CD4-positive, alpha-beta memory T cell (primary cell): Measurements from ENCODE around the gene DNPEP. TPM values are rescaled to one million over a fixed set of nuclear protein-coding genes. Genes with fewer than 3 reads are reported as not detected.
A peak's percentile ranks its signal among the peaks of the same experiment; 100 is the strongest.

Experiments used
- CTCF ChIA-PET: fragments of 350-600 bp; sonication (Branson Sonifier 250); formaldehyde crosslinking; loops from one replicate; lab custom pipeline; 2021; ENCODE audit warnings: inconsistent platforms; ENCODE audit not compliant: partially characterized antibody; lab: Charles Lee
- POLR2A ChIA-PET: fragments of 350-600 bp; sonication (Branson Sonifier 250); formaldehyde crosslinking; loops from one replicate; lab custom pipeline; 2021; ENCODE audit not compliant: partially characterized antibody; lab: Charles Lee
- DNase-seq, 5 donors: peaks; one replicate each; pipeline versions ENCODE4 v3.0.0 to v3.0.0-alpha.2; 2020 to 2022; ENCODE audit warnings: mixed read lengths in 1 of 5
- H3K27ac ChIP-seq: one replicate; pipeline ENCODE4 v1.7.0; 2013; ENCODE audit warnings: low read depth, low read length
- H3K27me3 ChIP-seq: 2 replicates; pipeline ENCODE4 v1.7.0; 2013; ENCODE audit warnings: mild to moderate bottlenecking, low read length, moderate library complexity; ENCODE audit not compliant: insufficient read depth
- H3K36me3 ChIP-seq: 2 replicates; pipeline ENCODE4 v1.7.0; 2013; ENCODE audit warnings: mild to moderate bottlenecking, low read length, moderate library complexity; ENCODE audit not compliant: insufficient read depth
- H3K4me1 ChIP-seq: 2 replicates; pipeline ENCODE4 v1.7.0; 2013; ENCODE audit warnings: mild to moderate bottlenecking, low read length, moderate library complexity; ENCODE audit not compliant: insufficient read depth
- H3K4me3 ChIP-seq, 2 donors: one replicate each; pipeline ENCODE4 v1.7.0; 2013; ENCODE audit warnings: low read length in 2 of 2, mild to moderate bottlenecking in 1 of 2
- H3K9me3 ChIP-seq, 2 donors: one replicate each; pipeline ENCODE4 v1.7.0; 2013; ENCODE audit warnings: low read length in 2 of 2, control low read depth in 1 of 2; ENCODE audit not compliant: control insufficient read depth in 1 of 2
- H3K27ac Mint-ChIP-seq, 7 donors: one replicate each; pipeline ENCODE4 v1.8.0; 2020 to 2021; ENCODE audit warnings: mixed read lengths in 7 of 7, mild to moderate bottlenecking in 6 of 7, inconsistent platforms in 3 of 7, moderate library complexity in 3 of 7
- H3K27me3 Mint-ChIP-seq, 2 donors: one replicate each; pipeline ENCODE4 v1.8.0; 2020 to 2021; ENCODE audit warnings: mixed read lengths in 2 of 2
- H3K36me3 Mint-ChIP-seq, 2 donors: one replicate each; pipeline ENCODE4 v1.8.0; 2020 to 2021; ENCODE audit warnings: mixed read lengths in 2 of 2, inconsistent platforms in 1 of 2, mild to moderate bottlenecking in 1 of 2
- H3K4me1 Mint-ChIP-seq, 4 donors: one replicate each; pipeline ENCODE4 v1.8.0; 2020 to 2021; ENCODE audit warnings: mixed read lengths in 4 of 4, mild to moderate bottlenecking in 1 of 4
- H3K4me3 Mint-ChIP-seq, 8 donors: one replicate each; pipeline ENCODE4 v1.8.0; 2020 to 2021; ENCODE audit warnings: mixed read lengths in 8 of 8, mild to moderate bottlenecking in 7 of 8, moderate library complexity in 6 of 8, inconsistent platforms in 3 of 8
- H3K9me3 Mint-ChIP-seq, 8 donors: one replicate each; pipeline ENCODE4 v1.8.0; 2020 to 2021; ENCODE audit warnings: mixed read lengths in 8 of 8, mild to moderate bottlenecking in 5 of 8, inconsistent platforms in 3 of 8, moderate library complexity in 1 of 8
- intact Hi-C: fragments of 100-400 bp; cut with micrococcal nuclease; formaldehyde crosslinking; loops from one replicate; pipeline ENCODE4 v1.15.1; 2023
- polyA plus RNA-seq, 2 donors: library from polyadenylated mRNA; unstranded; fragments of 300-500 nt; fragmentation: Illumina TruSeq; gene quantifications; one replicate each; pipeline ENCODE4 v1.2.3, GENCODE V29; 2021
- total RNA-seq, 2 experiments: library from RNA; stranded (reverse); gene quantifications; one replicate each; pipeline ENCODE4 v1.2.3, GENCODE V29; 2021

The DNPEP gene
- total and polyA plus RNA-seq, 4 experiments from 2014 or later: 57.8 to 75.9 (median 71.8) TPM

DNA sequence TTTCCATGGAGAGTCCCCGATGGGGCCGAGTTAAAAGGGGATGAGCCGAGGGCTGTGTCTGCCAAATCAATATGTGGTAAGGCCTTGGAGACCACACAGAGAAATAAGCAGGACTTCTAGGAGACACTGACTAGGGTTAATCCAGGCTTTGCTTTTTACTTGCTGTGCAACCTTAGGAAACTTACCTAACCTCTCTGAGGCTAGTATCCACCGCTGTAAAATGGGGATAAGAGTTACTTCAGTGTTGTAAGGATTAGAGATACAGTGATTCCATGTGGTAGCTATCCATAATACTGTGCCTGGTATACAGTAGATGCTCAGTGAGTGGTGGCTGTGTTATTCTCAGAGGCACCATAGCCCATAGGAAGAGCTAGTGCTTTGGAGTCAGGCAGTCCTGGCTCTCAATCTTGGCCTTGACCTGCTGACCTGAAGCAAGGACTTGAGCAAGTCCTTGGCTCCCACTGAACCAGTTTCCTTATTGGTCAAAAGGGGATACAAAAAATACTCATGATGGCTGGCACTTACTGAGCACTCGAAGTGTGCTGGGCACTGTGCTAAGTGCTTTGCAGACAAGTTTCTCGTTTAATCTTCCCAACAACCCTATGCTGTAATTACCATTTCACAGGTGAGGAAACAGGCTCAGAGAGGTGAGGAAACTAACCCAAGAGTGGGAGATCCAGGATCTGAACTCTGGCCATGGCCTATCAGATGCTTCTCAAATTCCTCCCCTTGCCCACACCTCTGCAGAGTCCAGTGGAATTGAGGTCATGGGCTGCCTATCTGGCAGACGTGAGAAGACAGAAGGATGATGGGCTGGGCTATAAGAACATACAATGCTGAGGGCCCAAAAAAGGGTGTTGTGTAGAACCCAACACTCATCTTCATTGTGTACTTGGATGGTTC is 18.5 kb upstream of the DNPEP start:
- intact Hi-C loops: no loop called here
- Histone ChIP-seq H3K27ac (no peak overlapping the region), H3K36me3 (no peaks in the 10 kb centered on the region), H3K9me3 (no peaks in the 10 kb centered on the region), H3K4me3 (no peak overlapping the region), H3K27me3 (no peaks in the 10 kb centered on the region), H3K4me1 (no peaks in the 10 kb centered on the region)
- Mint-ChIP-seq H3K27me3 (peaks cover 7% of the 10 kb centered on the region in 2 donors), H3K4me1 (peaks cover 0 to 7% (median 4%) of the 10 kb centered on the region in 4 donors), H3K36me3 (no peaks in the 10 kb centered on the region), H3K9me3 (no peaks in the 10 kb centered on the region), H3K27ac (no peak overlapping the region), H3K4me3 (no peak overlapping the region)
- CTCF ChIA-PET: interaction anchor here (0.7 to 4.1 kb wide), 4 partner anchors 14 to 122 kb away, joined by 3 to 20 read pairs (median 4); no protein-coding TSS in a partner anchor
- no peak for DNase-seq
- POLR2A ChIA-PET: no interaction called here

DNA sequence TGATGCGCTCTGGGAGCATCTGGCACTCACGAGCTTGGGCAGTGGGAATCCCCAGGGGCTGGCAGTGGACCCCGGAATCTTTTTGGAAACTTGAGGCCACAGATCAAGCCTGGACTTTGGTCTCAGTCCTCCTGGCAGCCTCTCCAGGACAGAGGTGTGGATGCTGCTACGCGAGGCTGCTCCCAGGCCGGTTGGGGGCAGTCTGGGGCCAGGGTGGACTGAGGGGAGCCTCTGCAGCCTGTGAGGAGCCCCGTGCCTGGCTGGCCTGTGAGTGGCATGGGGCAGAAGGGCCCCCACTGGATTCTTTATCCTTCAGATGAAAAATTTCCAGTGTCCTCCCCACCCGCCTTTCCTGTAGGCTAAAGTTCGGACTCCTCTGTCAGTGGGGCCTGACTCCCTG is 17.7 kb upstream of the DNPEP start:
- Mint-ChIP-seq H3K27ac (no peak overlapping the region), H3K4me3 (no peak overlapping the region), H3K9me3 (no peaks in the 10 kb centered on the region), H3K4me1 (peaks cover 0 to 7% (median 4%) of the 10 kb centered on the region in 4 donors), H3K27me3 (peaks cover 7% of the 10 kb centered on the region in 2 donors), H3K36me3 (no peaks in the 10 kb centered on the region)
- no peak for DNase-seq
- Histone ChIP-seq H3K27ac (no peak overlapping the region), H3K36me3 (no peaks in the 10 kb centered on the region), H3K27me3 (no peaks in the 10 kb centered on the region), H3K9me3 (no peaks in the 10 kb centered on the region), H3K4me1 (no peaks in the 10 kb centered on the region), H3K4me3 (no peak overlapping the region)
- intact Hi-C loops: no loop called here
- POLR2A ChIA-PET: no interaction called here
- CTCF ChIA-PET: interaction anchor here (0.7 to 5.4 kb wide), 7 partner anchors 14 to 124 kb away, joined by 3 to 130 read pairs (median 3); no protein-coding TSS in a partner anchor

DNA sequence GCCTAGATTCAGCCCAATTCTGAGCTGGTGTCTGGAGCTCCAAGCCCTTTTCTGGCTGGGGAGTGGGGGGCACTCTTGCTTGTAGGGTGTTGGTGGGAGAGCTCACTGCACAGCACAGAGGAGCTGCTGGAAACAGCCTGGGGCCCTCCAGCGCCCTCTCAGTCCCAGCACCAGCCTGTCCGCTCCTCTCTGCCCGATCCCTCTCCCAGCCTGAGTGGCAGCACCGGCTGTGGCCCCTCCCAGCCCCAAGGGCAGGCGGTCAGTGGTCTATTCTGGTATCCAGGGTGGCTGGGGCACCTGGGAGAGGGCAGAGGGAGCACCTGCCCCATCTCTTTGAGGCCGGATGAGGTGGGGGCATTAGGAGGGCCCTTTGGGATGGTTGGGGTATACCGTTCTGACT is 17.2 kb upstream of the DNPEP start:
- Histone ChIP-seq H3K4me1 (no peaks in the 10 kb centered on the region), H3K27me3 (no peaks in the 10 kb centered on the region), H3K4me3 (no peak overlapping the region), H3K36me3 (no peaks in the 10 kb centered on the region), H3K9me3 (no peaks in the 10 kb centered on the region), H3K27ac (no peak overlapping the region)
- no peak overlapping the region for H3K4me3 Mint-ChIP-seq
- intact Hi-C loops: no loop called here
- ChIA-PET CTCF (interaction anchor here (1.1 to 5.4 kb wide), 7 partner anchors 16 to 237 kb away, joined by 3 to 130 read pairs (median 5); partner anchors contain the start of gene DNPEP), POLR2A (no interaction called here)
- H3K9me3 Mint-ChIP-seq: no peaks in the 10 kb centered on the region
- peaks cover 0 to 7% (median 4%) of the 10 kb centered on the region in 4 donors for H3K4me1 Mint-ChIP-seq
- no peak for DNase-seq
- peaks cover 7% of the 10 kb centered on the region in 2 donors for H3K27me3 Mint-ChIP-seq
- H3K27ac Mint-ChIP-seq: no peak overlapping the region
- H3K36me3 Mint-ChIP-seq: no peaks in the 10 kb centered on the region

DNA sequence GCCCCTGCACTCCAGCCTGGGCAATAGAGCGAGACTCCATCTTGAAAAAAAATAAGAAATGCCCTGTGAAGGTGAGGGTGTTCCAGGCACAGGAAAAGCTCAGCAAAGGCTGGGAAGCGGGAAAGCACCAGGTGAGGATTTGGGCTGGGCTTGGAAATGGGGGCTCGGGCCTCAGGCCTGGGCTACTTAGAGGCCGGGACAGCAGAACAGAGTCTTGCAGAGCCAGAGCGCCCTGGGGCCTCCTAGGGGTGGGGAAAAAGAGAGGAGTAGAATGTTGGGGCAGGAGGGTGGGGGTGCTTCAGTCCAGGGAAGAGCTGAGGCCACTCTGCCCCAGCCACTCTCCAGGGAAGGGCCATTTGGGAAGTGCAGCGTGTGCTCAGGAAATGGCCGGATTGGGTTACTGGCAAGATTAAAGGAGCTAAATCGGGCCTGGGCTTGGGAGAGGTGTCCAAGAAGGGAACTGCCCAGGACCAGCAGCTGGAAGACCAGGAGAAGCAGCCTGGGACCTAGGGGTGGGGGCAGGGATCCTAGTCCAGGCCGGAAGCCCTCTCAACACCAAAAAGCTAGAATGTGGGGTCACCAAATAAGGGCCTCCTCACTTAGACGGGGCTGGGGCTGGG is 16.7 kb upstream of the DNPEP start:
- H3K9me3 ChIP-seq: no peaks in the 10 kb centered on the region
- intact Hi-C loops: no loop called here
- CTCF ChIA-PET: interaction anchor here (0.7 to 5.4 kb wide), 11 partner anchors 12 to 237 kb away, joined by 3 to 130 read pairs (median 5); partner anchors contain the start of gene DNPEP
- H3K27me3 ChIP-seq: no peaks in the 10 kb centered on the region
- H3K4me1 ChIP-seq: no peaks in the 10 kb centered on the region
- no peaks in the 10 kb centered on the region for H3K36me3 ChIP-seq
- Mint-ChIP-seq H3K36me3 (no peaks in the 10 kb centered on the region), H3K27ac (no peak overlapping the region), H3K4me3 (no peak overlapping the region), H3K9me3 (no peaks in the 10 kb centered on the region), H3K27me3 (peaks cover 2 to 4% of the 10 kb centered on the region in 2 donors), H3K4me1 (peaks cover 0 to 7% (median 4%) of the 10 kb centered on the region in 4 donors)
- H3K4me3 ChIP-seq: no peak overlapping the region
- POLR2A ChIA-PET: no interaction called here
- H3K27ac ChIP-seq: no peak overlapping the region
- no peak for DNase-seq

DNA sequence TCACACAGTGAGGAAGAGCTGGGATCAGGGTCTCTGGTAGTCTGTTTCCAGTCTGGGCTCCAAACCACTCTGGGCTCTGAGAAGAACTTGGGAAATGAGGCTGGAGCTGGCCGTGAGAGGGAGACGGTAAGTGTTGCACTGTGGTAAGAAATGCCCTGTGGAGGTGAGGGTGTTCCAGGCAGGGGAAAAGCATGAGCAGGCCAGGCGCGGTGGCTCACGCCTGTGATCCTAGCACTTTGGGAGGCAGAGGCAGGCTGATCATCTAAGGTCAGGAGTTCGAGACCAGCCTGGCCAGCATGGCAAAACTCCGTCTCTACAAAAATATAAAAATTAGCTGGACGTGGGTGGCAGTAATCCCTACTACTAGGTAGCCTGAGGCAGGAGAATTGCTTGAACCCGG is 16.1 kb upstream of the DNPEP start:
- H3K27me3 ChIP-seq: no peaks in the 10 kb centered on the region
- peaks cover 2 to 4% of the 10 kb centered on the region in 2 donors for H3K27me3 Mint-ChIP-seq
- no peaks in the 10 kb centered on the region for H3K36me3 ChIP-seq
- no peaks in the 10 kb centered on the region for H3K9me3 ChIP-seq
- no peak overlapping the region for H3K4me3 Mint-ChIP-seq
- ChIA-PET CTCF (interaction anchor here (0.7 to 5.4 kb wide), 19 partner anchors 9 to 238 kb away, joined by 3 to 130 read pairs (median 5); partner anchors contain the start of gene DNPEP), POLR2A (no interaction called here)
- no peak overlapping the region for H3K27ac Mint-ChIP-seq
- H3K4me3 ChIP-seq: no peak overlapping the region
- intact Hi-C loops: loop anchor here (1.0 kb wide), 4 partner anchors 30 to 238 kb away; partner anchors contain the start of gene SPEG
- no peak overlapping the region for H3K27ac ChIP-seq
- no peaks in the 10 kb centered on the region for H3K36me3 Mint-ChIP-seq
- no peaks in the 10 kb centered on the region for H3K9me3 Mint-ChIP-seq
- peaks cover 0 to 7% (median 4%) of the 10 kb centered on the region in 4 donors for H3K4me1 Mint-ChIP-seq
- DNase-seq: no peak
- H3K4me1 ChIP-seq: no peaks in the 10 kb centered on the region

DNA sequence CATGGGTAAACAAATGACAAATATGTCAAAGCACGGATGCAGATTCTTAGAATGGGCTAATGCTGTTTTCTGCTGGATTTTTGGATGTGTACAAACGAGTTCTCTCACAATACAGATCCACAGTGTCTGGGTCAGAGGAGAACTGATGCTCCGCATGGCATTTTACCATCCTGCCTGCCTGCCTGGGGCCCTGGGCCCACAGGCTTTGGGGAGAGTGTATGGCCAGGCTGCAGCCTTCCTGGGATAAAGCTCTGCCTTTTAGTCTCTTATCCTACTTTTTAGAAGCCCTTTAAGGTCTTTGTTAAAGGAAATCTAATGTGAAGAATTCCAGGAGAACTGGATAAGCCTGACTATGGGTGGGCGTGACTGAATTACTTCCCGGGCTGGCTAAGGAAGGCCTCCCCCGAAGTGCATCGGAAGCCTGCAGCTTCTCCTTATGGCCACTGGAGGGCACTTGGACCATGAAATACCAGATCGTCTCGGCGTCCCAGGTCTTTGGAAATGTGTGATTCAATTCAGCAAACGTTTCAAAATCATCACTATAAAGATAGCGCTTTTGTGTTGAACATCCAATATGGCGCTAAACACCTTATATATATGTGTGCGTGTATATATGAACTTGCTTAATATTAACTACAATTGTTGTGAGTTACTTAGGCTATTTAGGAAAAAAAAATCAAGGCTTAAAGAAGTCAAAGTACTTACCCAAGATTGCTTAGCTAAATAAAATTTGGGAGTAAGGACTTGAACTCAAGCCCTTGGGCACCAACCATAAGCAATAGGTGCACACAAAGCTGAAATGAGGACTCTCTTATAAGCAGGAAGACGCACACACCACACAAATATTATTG is 15.2 kb upstream of the DNPEP start:
- Mint-ChIP-seq H3K27me3 (peaks cover 2 to 4% of the 10 kb centered on the region in 2 donors), H3K4me1 (peaks cover 0 to 7% (median 4%) of the 10 kb centered on the region in 4 donors), H3K36me3 (no peaks in the 10 kb centered on the region), H3K27ac (no peak overlapping the region), H3K4me3 (no peak overlapping the region), H3K9me3 (no peaks in the 10 kb centered on the region)
- peak; percentile 51 to 66 (median 58) for DNase-seq
- intact Hi-C loops: loop anchor here (1.0 kb wide), 4 partner anchors 31 to 239 kb away; partner anchors contain the start of gene SPEG
- H3K9me3 ChIP-seq: no peaks in the 10 kb centered on the region
- no peak overlapping the region for H3K27ac ChIP-seq
- CTCF ChIA-PET: interaction anchor here (0.9 to 5.4 kb wide), 25 partner anchors 10 to 240 kb away, joined by 3 to 130 read pairs (median 4); partner anchors contain the start of gene DNPEP
- POLR2A ChIA-PET: interaction anchor here (0.5 to 1.5 kb wide), 3 partner anchors 15 to 138 kb away, joined by 4 read pairs; partner anchors contain the start of gene DNPEP
- no peak overlapping the region for H3K4me3 ChIP-seq
- no peaks in the 10 kb centered on the region for H3K27me3 ChIP-seq
- no peaks in the 10 kb centered on the region for H3K4me1 ChIP-seq
- no peaks in the 10 kb centered on the region for H3K36me3 ChIP-seq
